Common myeloid progenitor, CD34-positive (primary cell): ENCODE results near the gene KIAA1549.

Experiments
- CTCF ChIA-PET: fragments of 350-600 bp; sonication (Branson Sonifier 250); formaldehyde crosslinking; loops from one replicate; lab custom pipeline; 2021; ENCODE audit warnings: antibody characterized with exemption; lab: Charles Lee
- POLR2A ChIA-PET: fragments of 350-600 bp; sonication (Branson Sonifier 250); formaldehyde crosslinking; loops from one replicate; lab custom pipeline; 2021; ENCODE audit warnings: antibody characterized with exemption; lab: Charles Lee
- DNase-seq, 3 donors: peaks; one replicate each; pipeline versions ENCODE4 v3.0.0 to v3.0.0-alpha.2; 2013
- H3K27ac ChIP-seq, 2 experiments: 1 replicate in 1 of 2; 2 replicates in 1 of 2; pipeline ENCODE4 v1.7.0; 2013; ENCODE audit warnings: inconsistent platforms in 2 of 2, low read length in 2 of 2, mild to moderate bottlenecking in 2 of 2, low read depth in 1 of 2, moderate library complexity in 1 of 2; ENCODE audit not compliant: severe bottlenecking in 2 of 2, insufficient read depth in 1 of 2, poor library complexity in 1 of 2
- H3K27me3 ChIP-seq, 5 experiments: replicated peaks in 2 of 5; 1 replicate in 3 of 5; 2 replicates in 2 of 5; pipeline versions ENCODE4 v1.6.1 to v1.7.0; 2013; ENCODE audit warnings: low read length in 4 of 5, mild to moderate bottlenecking in 2 of 5, moderate library complexity in 2 of 5, inconsistent platforms in 1 of 5; ENCODE audit not compliant: insufficient read depth in 5 of 5, control insufficient read depth in 4 of 5
- H3K36me3 ChIP-seq, 4 experiments: 1 replicate in 2 of 4; 2 replicates in 2 of 4; pipeline versions ENCODE4 v1.6.1 to v1.7.0; 2013; ENCODE audit warnings: low read length in 3 of 4, control low read depth in 1 of 4, mild to moderate bottlenecking in 1 of 4; ENCODE audit not compliant: control insufficient read depth in 4 of 4, insufficient read depth in 4 of 4
- H3K4me1 ChIP-seq, 4 experiments: 1 replicate in 3 of 4; 2 replicates in 1 of 4; pipeline versions ENCODE4 v1.6.1 to v1.7.1; 2013; ENCODE audit warnings: low read length in 3 of 4, mild to moderate bottlenecking in 3 of 4, control low read depth in 1 of 4, inconsistent platforms in 1 of 4, moderate library complexity in 1 of 4; ENCODE audit not compliant: control insufficient read depth in 4 of 4, insufficient read depth in 4 of 4; ENCODE audit errors: control extremely low read depth in 1 of 4
- H3K4me3 ChIP-seq, 7 experiments: 1 replicate in 4 of 7; 2 replicates in 3 of 7; pipeline versions ENCODE4 v1.5.1 to v1.7.0; 2013; ENCODE audit warnings: mild to moderate bottlenecking in 7 of 7, low read length in 6 of 7, moderate library complexity in 6 of 7, inconsistent platforms in 2 of 7, low read depth in 2 of 7, control low read depth in 1 of 7; ENCODE audit not compliant: insufficient read depth in 4 of 7, control insufficient read depth in 1 of 7; ENCODE audit errors: extremely low read depth in 1 of 7
- H3K9me3 ChIP-seq, 5 experiments: 1 replicate in 4 of 5; 2 replicates in 1 of 5; pipeline versions ENCODE4 v1.6.1 to v1.7.1; 2013; ENCODE audit warnings: low read length in 4 of 5, mild to moderate bottlenecking in 2 of 5, inconsistent platforms in 1 of 5, low read depth in 1 of 5, moderate library complexity in 1 of 5; ENCODE audit not compliant: control insufficient read depth in 4 of 5, insufficient read depth in 2 of 5; ENCODE audit errors: control extremely low read depth in 1 of 5
- WGBS: methylation state at CpG from one replicate; pipeline ENCODE4 v1.1.5; 2013; ENCODE audit not compliant: insufficient coverage; 5-methylcytosine and 5-hydroxymethylcytosine counted together

The KIAA1549 gene

DNA sequence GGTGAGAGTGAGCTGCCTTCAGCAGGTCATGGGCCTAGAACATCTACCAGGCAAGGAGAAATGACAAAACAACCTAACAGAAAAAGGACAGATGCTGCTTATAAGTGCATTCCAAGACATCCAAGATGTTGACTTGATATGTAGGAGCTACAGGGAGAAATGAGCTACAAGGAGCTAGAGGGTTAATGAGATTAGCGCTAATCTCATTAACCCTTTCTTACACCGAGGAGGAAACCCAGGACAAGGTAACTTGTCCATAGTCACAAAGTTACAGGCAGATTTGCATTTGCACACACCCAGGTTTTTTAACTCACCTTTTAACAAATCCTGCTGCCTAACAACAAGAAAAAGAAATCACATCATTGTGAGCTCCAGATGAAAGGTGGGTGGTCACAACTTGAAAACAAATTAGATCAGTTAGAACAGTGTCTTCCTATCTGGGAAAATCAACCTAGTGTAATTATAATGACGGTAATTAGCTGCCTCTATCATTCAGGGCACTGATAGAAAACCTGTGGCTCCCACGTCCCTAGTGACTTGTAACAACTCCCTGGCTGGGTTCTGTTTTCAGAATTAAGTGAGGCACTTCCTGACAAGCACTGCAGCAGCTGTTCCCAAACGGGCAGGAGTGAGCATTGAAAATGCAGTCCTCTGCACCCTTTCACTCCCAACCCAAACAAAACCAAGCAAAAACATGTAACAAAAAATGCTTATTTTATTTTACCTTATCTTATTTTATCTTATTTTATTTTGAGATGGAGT lies 5.7 kb downstream of the KIAA1549 start:
- Histone ChIP-seq H3K4me3 (no peak overlapping the region), H3K27ac (no peak overlapping the region), H3K4me1 (peaks cover 2 to 15% (median 13%) of the 10 kb centered on the region in 4 experiments), H3K36me3 (no peaks in the 10 kb centered on the region), H3K27me3 (no peaks in the 10 kb centered on the region), H3K9me3 (no peaks in the 10 kb centered on the region)
- DNase-seq: peak in 2 of 3 donors; percentile 14 to 28
- POLR2A ChIA-PET: no interaction called here
- 60% methylated on average over 2 of the region's 5 CpGs for WGBS
- CTCF ChIA-PET: interaction anchor here (0.7 to 2.9 kb wide), 4 partner anchors 9 to 149 kb away, joined by 3 to 10 read pairs (median 3); no protein-coding TSS in a partner anchor

DNA sequence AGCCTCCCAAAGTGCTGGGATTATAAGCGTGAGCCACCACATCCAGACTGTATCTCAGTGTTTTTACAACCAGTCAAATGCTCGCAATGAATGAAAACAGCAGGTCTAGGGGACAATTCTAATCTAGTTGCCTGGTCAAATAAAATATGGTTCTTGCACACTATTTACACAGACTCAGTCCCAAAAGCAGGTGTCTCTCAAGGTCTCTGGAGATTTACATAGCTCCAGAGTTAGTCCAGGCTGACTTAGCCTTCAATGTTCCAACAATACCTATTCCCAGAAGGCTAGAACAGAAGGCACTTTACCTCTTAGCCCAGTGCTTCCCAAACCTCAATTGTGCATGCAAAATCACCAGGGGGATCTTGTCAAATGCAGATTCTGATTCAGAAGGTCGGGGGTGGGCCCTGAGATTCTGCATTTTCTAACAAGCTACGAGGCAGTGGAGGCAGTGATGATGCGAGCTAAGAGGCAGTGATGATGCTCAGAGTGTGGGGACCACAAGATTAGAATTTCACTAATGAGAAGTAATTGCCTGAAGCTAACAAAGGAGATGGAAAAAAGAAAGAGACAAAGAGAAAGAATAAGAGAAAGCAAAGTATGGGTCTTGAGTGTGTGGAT lies 6.4 kb downstream of the KIAA1549 start:
- Histone ChIP-seq H3K4me1 (peaks cover 0 to 7% (median 6%) of the 10 kb centered on the region in 4 experiments), H3K9me3 (no peaks in the 10 kb centered on the region), H3K27me3 (no peaks in the 10 kb centered on the region), H3K36me3 (no peaks in the 10 kb centered on the region), H3K27ac (no peak overlapping the region), H3K4me3 (no peak overlapping the region)
- POLR2A ChIA-PET: no interaction called here
- DNase-seq: no peak
- 93% methylated on average over 5 of the region's 5 CpGs for WGBS
- CTCF ChIA-PET: interaction anchor here (0.8 to 2.9 kb wide), 2 partner anchors 89 to 150 kb away, joined by 3 to 10 read pairs; no protein-coding TSS in a partner anchor

DNA sequence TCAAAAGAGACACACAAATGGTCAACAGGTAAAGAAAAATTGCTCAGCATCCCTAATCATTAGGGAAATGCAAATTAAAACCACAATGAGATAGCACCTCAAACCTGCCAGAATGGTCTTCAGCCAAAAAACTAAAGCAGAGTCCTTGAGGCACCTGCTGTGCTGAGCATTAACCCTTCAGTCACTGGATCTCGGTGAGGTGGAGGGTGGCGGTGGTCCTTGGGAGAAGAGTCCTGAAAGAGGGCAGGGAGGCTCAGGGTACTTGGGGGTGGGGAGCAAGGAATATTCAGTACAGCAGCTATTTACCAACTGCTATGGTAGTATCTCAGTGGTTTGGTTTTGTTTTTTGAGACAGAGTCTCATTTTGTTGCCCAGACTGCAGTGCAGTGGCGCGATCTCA lies 7.1 kb downstream of the KIAA1549 start:
- peaks cover 0 to 6% (median 4%) of the 10 kb centered on the region in 4 experiments for H3K4me1 ChIP-seq
- CTCF ChIA-PET: interaction anchor here (1.2 to 2.9 kb wide), 2 partner anchors 16 to 88 kb away, joined by 3 to 10 read pairs; no protein-coding TSS in a partner anchor
- H3K9me3 ChIP-seq: no peaks in the 10 kb centered on the region
- H3K27me3 ChIP-seq: no peaks in the 10 kb centered on the region
- no peaks in the 10 kb centered on the region for H3K36me3 ChIP-seq
- no peak overlapping the region for H3K4me3 ChIP-seq
- POLR2A ChIA-PET: no interaction called here
- no peak for DNase-seq
- H3K27ac ChIP-seq: no peak overlapping the region
- WGBS: 100% methylated on average over 3 of the region's 4 CpGs

DNA sequence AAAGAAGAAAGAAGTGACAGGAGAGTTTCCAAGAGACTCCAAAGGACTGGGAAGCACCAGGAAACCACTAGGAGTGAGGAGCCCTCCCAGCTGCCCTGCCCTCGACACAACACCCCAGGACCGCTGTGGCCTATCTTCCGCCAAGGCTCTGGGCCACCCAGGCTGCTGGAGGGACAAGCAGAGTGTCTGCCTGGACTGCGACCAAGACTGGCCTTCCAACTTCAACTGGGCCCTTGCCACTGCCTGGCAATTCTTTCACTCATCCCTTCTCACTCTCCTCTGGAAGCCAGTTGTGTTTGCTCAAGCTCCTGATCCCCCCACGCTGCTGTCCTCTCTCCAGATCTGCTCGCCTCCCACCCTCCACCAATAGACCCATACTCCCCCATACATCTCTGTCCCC lies 10.2 kb downstream of the KIAA1549 start:
- Histone ChIP-seq H3K27ac (no peak overlapping the region), H3K27me3 (no peaks in the 10 kb centered on the region), H3K36me3 (no peaks in the 10 kb centered on the region), H3K4me1 (peaks cover 0 to 6% (median 4%) of the 10 kb centered on the region in 4 experiments), H3K4me3 (no peak overlapping the region), H3K9me3 (no peaks in the 10 kb centered on the region)
- 99% methylated on average over 6 of the region's 6 CpGs for WGBS
- no peak for DNase-seq
- CTCF ChIA-PET: interaction anchor here (1.3 to 1.9 kb wide), 2 partner anchors 9 to 84 kb away, joined by 3 to 6 read pairs; no protein-coding TSS in a partner anchor
- POLR2A ChIA-PET: no interaction called here

DNA sequence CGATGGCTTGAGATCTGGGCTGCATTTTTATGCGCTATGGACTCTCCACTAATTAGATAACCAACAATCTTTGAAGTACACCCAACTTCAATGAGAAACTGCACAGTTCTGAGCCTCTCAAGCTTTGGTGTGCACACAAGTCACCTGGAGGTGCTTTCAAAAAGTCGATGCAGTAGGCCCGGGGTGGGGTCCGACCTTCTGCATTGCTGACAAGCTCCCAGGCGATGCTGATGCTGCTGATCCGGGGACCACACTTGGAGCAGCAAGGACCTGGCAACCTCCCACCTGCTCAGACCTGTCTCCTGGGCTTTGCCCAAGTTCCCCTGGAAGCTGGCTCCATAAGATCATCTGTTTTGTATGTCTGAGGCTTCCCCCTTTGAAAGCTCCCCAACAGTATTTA lies 10.7 kb downstream of the KIAA1549 start:
- ChIA-PET CTCF (interaction anchor here (1.3 to 1.9 kb wide), 2 partner anchors 10 to 84 kb away, joined by 3 to 6 read pairs; no protein-coding TSS in a partner anchor), POLR2A (no interaction called here)
- no peak overlapping the region for H3K27ac ChIP-seq
- H3K4me1 ChIP-seq: peaks cover 0 to under 1% (median 0%) of the 10 kb centered on the region in 4 experiments
- H3K4me3 ChIP-seq: no peak overlapping the region
- H3K36me3 ChIP-seq: no peaks in the 10 kb centered on the region
- H3K9me3 ChIP-seq: no peaks in the 10 kb centered on the region
- 93% methylated on average over 7 of the region's 7 CpGs for WGBS
- H3K27me3 ChIP-seq: no peaks in the 10 kb centered on the region
- no peak for DNase-seq

DNA sequence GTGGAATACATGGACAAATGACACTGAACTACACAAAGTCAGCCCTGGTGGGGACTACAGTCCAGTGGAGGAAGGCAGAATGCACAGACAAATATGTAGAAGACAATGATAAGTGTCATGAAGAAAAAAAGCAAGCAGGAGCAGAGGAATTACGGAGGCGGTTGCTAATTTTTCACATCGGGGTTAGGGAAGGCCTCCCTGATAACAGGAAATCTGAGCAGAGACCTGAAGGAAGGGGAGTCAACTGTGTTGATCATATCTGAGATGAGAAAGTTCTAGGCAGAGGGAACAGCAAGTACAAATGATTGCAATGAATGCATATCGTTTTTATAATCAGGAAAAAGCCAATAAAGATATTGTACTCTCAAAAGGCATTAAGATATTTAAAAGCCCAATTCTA lies 14.0 kb downstream of the KIAA1549 start:
- no peak for DNase-seq
- Histone ChIP-seq H3K4me1 (peaks cover 0 to 18% (median 15%) of the 10 kb centered on the region in 4 experiments), H3K27ac (no peak overlapping the region), H3K9me3 (no peaks in the 10 kb centered on the region), H3K4me3 (no peak overlapping the region), H3K27me3 (no peaks in the 10 kb centered on the region), H3K36me3 (no peaks in the 10 kb centered on the region)
- CTCF ChIA-PET: no interaction called here
- WGBS: 60% methylated on average over 3 of the region's 4 CpGs
- POLR2A ChIA-PET: no interaction called here
